Tibial nerve (tissue), 4 donors: Measurements from ENCODE around the gene TEX264. TPM values are rescaled to one million over a fixed set of nuclear protein-coding genes. Genes with fewer than 3 reads are reported as not detected.

Experiments
- DNase-seq, 2 donors: peaks; one replicate each; pipeline ENCODE4 v3.0.0-alpha.2; 2019; ENCODE audit warnings: low spot score in 2 of 2
- H3K27ac ChIP-seq, 4 donors: fragments of 200-600 bp; sonication (generic) in 3 of 4; one replicate each; pipeline ENCODE4 v1.5.1; 2017 to 2019; ENCODE audit warnings: mild to moderate bottlenecking in 1 of 4
- H3K27me3 ChIP-seq, 2 donors: fragments of 200-600 bp; sonication (generic) in 1 of 2; one replicate each; pipeline versions ENCODE4 v1.5.1 to v1.6.0; 2017 to 2019
- H3K36me3 ChIP-seq, 3 donors: fragments of 200-600 bp; sonication (generic); one replicate each; pipeline ENCODE4 v1.5.1; 2018 to 2019
- H3K4me1 ChIP-seq, 4 donors: fragments of 200-600 bp; sonication (generic) in 3 of 4; one replicate each; pipeline ENCODE4 v1.5.1; 2017 to 2019
- H3K4me3 ChIP-seq, 4 donors: fragments of 200-600 bp; sonication (generic) in 3 of 4; one replicate each; pipeline ENCODE4 v1.5.1; 2017 to 2019; ENCODE audit warnings: mild to moderate bottlenecking in 1 of 4, moderate library complexity in 1 of 4
- H3K9me3 ChIP-seq, 4 donors: fragments of 200-600 bp; sonication (generic) in 3 of 4; one replicate each; pipeline ENCODE4 v1.5.1; 2017 to 2019
- EP300 ChIP-seq, 2 donors: sonication (generic); formaldehyde crosslinking; IDR thresholded peaks; one replicate each; pipeline ENCODE4 v1.6.1; 2017; ENCODE audit warnings: antibody characterized with exemption in 2 of 2, mild to moderate bottlenecking in 1 of 2
- POLR2A ChIP-seq, 2 donors: fragments of 450-650 bp; IDR thresholded peaks; one replicate each; pipeline ENCODE4 v1.6.1; 2017; ENCODE audit warnings: antibody characterized with exemption in 2 of 2, mild to moderate bottlenecking in 2 of 2, moderate library complexity in 2 of 2
- WGBS, 2 donors: methylation state at CpG; one replicate each; pipeline ENCODE4 v1.1.5; 2018; 5-methylcytosine and 5-hydroxymethylcytosine counted together
- total RNA-seq, 4 donors: library from RNA; depleted of rRNA; stranded (reverse); fragments of >200 nt; gene quantifications; one replicate each; pipeline ENCODE4 v1.1.0, GENCODE V29; 2016
- TF ChIP-seq, protein P1 (sequence below), 5 experiments: fragments of 200-600 bp in 3 of 5; fragments of 450-650 bp in 2 of 5; sonication (generic) in 3 of 5; IDR thresholded peaks; one replicate each; pipeline ENCODE4 v1.5.1; 2016 to 2019; ENCODE audit warnings: antibody characterized with exemption in 5 of 5, mild to moderate bottlenecking in 3 of 5, moderate library complexity in 2 of 5

Gene TEX264
- total RNA-seq, 4 donors from 2014 or later = 68.8 to 80.0 (median 73.2) TPM

DNA sequence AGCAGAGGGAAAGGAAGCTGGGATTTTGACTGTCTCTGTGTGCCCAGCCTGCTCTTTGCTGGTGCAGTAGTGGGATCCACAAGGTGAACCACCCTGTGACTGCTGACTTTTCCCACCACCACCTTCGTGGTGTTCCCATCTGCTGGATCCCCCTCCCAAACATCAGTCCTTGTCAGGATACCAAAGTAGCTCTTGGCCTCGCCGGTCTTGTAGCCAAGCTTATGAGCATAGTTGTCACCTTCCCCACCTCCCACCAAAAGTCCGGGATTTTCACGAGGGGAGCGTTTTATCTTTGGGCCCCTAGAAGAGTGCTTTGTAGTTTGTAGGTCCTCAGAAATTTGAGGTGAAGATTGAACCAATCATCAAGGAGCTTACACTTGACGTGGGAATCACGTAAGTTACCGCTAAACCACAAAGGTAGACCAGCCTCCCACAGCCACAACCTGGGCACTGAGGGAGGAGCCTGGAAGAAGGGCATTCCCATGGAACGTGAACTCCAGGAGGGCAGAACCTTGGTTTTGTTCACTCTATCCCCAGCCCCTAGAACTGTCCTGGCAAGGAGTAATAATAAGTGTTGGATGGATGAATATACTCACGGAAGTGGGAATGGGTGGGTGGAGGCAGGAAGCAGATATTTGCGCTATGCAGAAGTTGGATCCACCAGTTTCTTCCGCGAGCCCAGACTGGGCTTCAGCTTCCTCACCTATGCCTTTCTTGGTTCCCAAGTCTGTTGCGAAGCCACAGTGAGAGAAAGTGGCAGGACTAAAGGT, 814 bp upstream of the TEX264 start:
- no peaks in the 10 kb centered on the region for H3K9me3 ChIP-seq
- H3K36me3 ChIP-seq = peaks cover 0 to 24% (median 0%) of the 10 kb centered on the region in 3 donors
- H3K27ac ChIP-seq = peak overlapping the region; percentile 83 to 96 (median 94)
- H3K4me1 ChIP-seq = peaks cover 0 to 58% (median 24%) of the 10 kb centered on the region in 4 donors
- 70 to 71% methylated on average over 15 of the region's 15 CpGs for WGBS, 2 donors
- TF ChIP-seq POLR2A (IDR thresholded peaks at IDR 0.05) (no peak), EP300 (IDR thresholded peaks at IDR 0.05) (no peak)
- TF ChIP-seq, protein P1, sequence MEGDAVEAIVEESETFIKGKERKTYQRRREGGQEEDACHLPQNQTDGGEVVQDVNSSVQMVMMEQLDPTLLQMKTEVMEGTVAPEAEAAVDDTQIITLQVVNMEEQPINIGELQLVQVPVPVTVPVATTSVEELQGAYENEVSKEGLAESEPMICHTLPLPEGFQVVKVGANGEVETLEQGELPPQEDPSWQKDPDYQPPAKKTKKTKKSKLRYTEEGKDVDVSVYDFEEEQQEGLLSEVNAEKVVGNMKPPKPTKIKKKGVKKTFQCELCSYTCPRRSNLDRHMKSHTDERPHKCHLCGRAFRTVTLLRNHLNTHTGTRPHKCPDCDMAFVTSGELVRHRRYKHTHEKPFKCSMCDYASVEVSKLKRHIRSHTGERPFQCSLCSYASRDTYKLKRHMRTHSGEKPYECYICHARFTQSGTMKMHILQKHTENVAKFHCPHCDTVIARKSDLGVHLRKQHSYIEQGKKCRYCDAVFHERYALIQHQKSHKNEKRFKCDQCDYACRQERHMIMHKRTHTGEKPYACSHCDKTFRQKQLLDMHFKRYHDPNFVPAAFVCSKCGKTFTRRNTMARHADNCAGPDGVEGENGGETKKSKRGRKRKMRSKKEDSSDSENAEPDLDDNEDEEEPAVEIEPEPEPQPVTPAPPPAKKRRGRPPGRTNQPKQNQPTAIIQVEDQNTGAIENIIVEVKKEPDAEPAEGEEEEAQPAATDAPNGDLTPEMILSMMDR (IDR thresholded peaks at IDR 0.05) = no peak
- peak overlapping the region; percentile 38 to 97 (median 89) for H3K4me3 ChIP-seq
- H3K27me3 ChIP-seq = no peaks in the 10 kb centered on the region
- no peak for DNase-seq

DNA sequence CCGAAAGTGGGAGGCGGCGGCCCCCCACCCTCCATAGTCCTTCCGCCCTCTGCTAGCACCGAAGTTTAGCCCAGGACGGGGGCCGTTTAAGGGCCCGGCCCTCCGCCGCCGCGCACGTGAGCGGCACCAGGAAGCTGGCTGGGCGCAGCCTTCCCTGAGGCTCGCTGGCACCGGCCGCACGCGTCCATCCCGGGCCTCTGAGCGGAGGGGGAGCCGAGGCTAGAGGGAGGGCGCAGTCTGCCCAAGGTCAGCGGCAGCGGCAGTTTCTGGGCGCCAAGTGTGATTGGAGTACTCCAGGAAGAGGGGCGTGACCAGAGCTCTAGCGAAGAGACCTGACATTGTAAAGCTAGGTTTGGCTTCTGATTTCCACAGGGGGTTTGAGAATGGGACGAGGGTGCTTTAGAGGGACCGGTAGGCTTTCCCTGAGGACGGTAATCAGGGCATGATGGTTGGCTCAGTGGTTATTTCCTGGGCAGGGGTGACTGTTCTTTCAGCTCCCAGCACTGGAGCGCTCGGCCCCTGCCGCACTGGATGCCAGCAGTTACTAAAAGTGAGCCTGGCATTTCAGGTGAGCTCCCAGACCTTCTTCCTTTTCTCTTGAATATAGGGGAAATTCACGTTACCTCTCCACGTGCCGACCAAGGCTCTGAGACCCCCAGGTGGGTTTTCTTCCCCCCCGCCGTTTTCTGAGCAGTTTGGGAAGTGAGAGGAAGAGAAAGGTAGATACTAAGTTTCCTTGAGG, 853 bp downstream of the TEX264 start:
- Histone ChIP-seq H3K4me3 (peak overlapping the region; percentile 81 to 99 (median 97)), H3K27me3 (no peaks in the 10 kb centered on the region), H3K9me3 (no peaks in the 10 kb centered on the region), H3K27ac (peak overlapping the region; percentile 83 to 96 (median 94)), H3K36me3 (peaks cover 0 to 35% (median 0%) of the 10 kb centered on the region in 3 donors), H3K4me1 (peaks cover 0 to 70% (median 24%) of the 10 kb centered on the region in 4 donors)
- DNase-seq = peak; percentile 30 to 43
- no peak for TF ChIP-seq EP300 (IDR thresholded peaks at IDR 0.05)
- TF ChIP-seq, protein P1 (IDR thresholded peaks at IDR 0.05) = no peak
- TF ChIP-seq POLR2A (IDR thresholded peaks at IDR 0.05) = no peak
- 8 to 11% methylated on average over 25 to 39 of the region's 40 CpGs for WGBS, 2 donors

DNA sequence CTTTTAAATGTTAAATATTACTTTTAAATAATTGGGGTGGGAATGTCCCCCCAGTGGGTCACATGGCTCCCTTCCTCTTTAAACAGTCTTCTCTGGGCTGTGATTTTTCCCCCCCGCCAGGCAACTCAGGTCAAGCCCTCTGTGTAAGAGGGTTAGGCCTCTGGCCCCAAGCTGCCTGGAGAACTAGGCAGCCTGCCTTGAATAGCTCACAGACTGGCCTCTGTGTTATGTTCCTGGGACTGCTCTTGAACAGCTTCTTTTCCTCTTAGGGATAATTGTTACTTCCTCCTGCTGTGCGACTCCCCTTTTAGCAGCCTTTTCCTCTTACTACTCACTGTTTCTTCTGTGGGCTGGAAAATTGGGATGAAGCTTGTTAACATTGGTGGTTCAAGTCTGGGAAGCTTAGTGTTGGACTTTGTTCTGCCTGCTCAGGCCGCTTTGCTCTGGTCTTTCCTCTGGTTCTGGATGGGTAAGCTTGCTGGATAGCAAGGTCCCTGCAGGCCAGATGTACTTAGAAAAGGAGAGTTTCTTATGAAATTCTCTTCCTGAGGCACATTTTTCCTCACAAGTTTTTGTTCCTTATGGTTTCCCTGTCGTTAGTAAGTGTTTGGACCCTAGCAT, 2.2 kb downstream of the TEX264 start:
- Histone ChIP-seq H3K27me3 (no peaks in the 10 kb centered on the region), H3K4me3 (no peak overlapping the region), H3K9me3 (no peaks in the 10 kb centered on the region), H3K36me3 (peaks cover 0 to 43% (median 0%) of the 10 kb centered on the region in 3 donors), H3K4me1 (peaks cover 0 to 75% (median 24%) of the 10 kb centered on the region in 4 donors), H3K27ac (no peak overlapping the region)
- 41 to 47% methylated on average over 4 of the region's 4 CpGs for WGBS, 2 donors
- TF ChIP-seq POLR2A (IDR thresholded peaks at IDR 0.05) = no peak
- TF ChIP-seq, protein P1 (IDR thresholded peaks at IDR 0.05) = no peak
- TF ChIP-seq EP300 (IDR thresholded peaks at IDR 0.05) = no peak
- DNase-seq = no peak

DNA sequence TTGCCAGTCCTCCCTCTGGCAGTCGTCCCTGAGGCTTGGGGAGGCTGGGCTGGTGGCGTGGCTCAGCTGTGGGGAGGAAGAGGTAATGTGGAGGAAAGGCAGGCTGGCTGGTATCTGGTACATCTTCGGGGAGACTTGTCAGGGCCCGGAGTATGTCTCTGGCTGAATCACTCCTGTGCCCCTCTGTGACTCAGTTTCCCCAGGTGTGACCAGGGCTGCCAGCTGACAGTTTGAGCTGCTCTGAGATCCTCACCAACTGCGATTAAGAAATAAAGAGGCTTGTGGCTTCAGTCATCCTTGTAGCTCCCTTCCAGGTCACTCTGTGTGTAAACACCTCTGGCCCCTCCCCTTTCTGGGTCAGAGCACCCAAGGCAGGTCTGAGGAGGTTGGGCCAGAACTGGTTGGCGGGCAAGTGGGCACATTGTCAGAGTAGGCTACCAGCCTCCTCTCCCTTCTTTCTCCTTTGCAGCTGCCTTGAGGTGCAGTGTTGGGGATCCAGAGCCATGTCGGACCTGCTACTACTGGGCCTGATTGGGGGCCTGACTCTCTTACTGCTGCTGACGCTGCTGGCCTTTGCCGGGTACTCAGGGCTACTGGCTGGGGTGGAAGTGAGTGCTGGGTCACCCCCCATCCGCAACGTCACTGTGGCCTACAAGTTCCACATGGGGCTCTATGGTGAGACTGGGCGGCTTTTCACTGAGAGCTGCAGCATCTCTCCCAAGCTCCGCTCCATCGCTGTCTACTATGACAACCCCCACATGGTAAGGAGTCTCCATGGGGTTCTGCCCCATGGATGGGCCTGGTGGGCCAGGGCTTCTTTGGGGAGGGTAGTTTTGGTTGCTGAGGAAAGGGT, 3.0 kb downstream of the TEX264 start:
- Histone ChIP-seq H3K4me1 (peaks cover 0 to 72% (median 24%) of the 10 kb centered on the region in 4 donors), H3K27ac (no peak overlapping the region), H3K36me3 (peaks cover 0 to 50% (median 0%) of the 10 kb centered on the region in 3 donors), H3K27me3 (no peaks in the 10 kb centered on the region), H3K9me3 (no peaks in the 10 kb centered on the region), H3K4me3 (no peak overlapping the region)
- 89 to 94% methylated on average over 14 of the region's 14 CpGs for whole genome bisulfite sequencing, 2 donors
- no peak for DNase-seq
- TF ChIP-seq POLR2A (IDR thresholded peaks at IDR 0.05) (no peak), EP300 (IDR thresholded peaks at IDR 0.05) (no peak)
- TF ChIP-seq, protein P1 (IDR thresholded peaks at IDR 0.05) = no peak
